ENCODE data around the gene BCL6. TPM values are rescaled to one million over a fixed set of nuclear protein-coding genes. Genes with fewer than 3 reads are reported as not detected.

The BCL6 gene
- total and polyA plus RNA-seq, 2 donors (not counting 1 experiment from before 2014, with no cell fraction given): 21.2 to 48.2 TPM

- no peak overlapping the region for H3K4me2 ChIP-seq (replicated peaks; ENCODE audit: low read depth, low read length, poor library complexity, severe bottlenecking)
- ChIA-PET POLR2A (interaction anchor here (0.7 kb wide), 1 partner anchor 68 kb away, joined by 3 read pairs; no protein-coding TSS in a partner anchor), CTCF (interaction anchor here (0.8 to 10.3 kb wide), 36 partner anchors 9 to 1363 kb away, joined by 3 to 479 read pairs (median 5); partner anchors contain the start of gene SST)
- no CpG with 5 or more reads among the region's 5 CpGs for WGBS (ENCODE audit: insufficient coverage)
- H3K9ac ChIP-seq (ENCODE audit: low read length): no peak overlapping the region
- peaks cover 0 to 21% (median 13%) of the 10 kb centered on the region in 4 experiments for H3K27me3 ChIP-seq (replicated peaks in 1 of 4; ENCODE audit: control extremely low read depth in 1 of 4, control insufficient read depth in 3 of 4, insufficient read depth in 4 of 4, low read length in 3 of 4)
- no peak overlapping the region for H3K4me3 ChIP-seq (ENCODE audit: control extremely low read depth in 1 of 5, extremely low read depth in 1 of 5, insufficient read depth in 1 of 5, low read depth in 2 of 5, low read length in 4 of 5)
- H3K4me1 ChIP-seq (ENCODE audit: control insufficient read depth in 2 of 2, insufficient read depth in 2 of 2, low read length in 2 of 2): no peaks in the 10 kb centered on the region
- Mint-ChIP-seq H3K9me3 (ENCODE audit: insufficient read depth) (no peaks in the 10 kb centered on the region), H3K27ac (no peak overlapping the region), H3K4me3 (no peak overlapping the region), H3K27me3 (peaks cover 53% of the 10 kb centered on the region), H3K4me1 (peaks cover 1% of the 10 kb centered on the region)
- intact Hi-C loops (cut with micrococcal nuclease): loop anchor here (1.0 kb wide), 2 partner anchors 36 to 62 kb away; no protein-coding TSS in a partner anchor
- ATAC-seq (ENCODE audit: low read depth): no peak
- H4K20me1 ChIP-seq (ENCODE audit: control insufficient read depth, insufficient read depth, low read length, poor library complexity, severe bottlenecking): no peaks in the 10 kb centered on the region
- H2AFZ ChIP-seq (ENCODE audit: insufficient read depth, low read depth, low read length, poor library complexity, severe bottlenecking): no peak overlapping the region
- H3K27ac ChIP-seq (ENCODE audit: low read length in 2 of 2): no peak overlapping the region
- no peaks in the 10 kb centered on the region for H3K36me3 ChIP-seq (replicated peaks in 1 of 2; ENCODE audit: control extremely low read depth in 1 of 2, control insufficient read depth in 1 of 2, extremely low read depth in 1 of 2, insufficient read depth in 2 of 2, low read length in 1 of 2)
- DNase-seq: peak; percentile 44
- TF ChIP-seq, protein P1, sequence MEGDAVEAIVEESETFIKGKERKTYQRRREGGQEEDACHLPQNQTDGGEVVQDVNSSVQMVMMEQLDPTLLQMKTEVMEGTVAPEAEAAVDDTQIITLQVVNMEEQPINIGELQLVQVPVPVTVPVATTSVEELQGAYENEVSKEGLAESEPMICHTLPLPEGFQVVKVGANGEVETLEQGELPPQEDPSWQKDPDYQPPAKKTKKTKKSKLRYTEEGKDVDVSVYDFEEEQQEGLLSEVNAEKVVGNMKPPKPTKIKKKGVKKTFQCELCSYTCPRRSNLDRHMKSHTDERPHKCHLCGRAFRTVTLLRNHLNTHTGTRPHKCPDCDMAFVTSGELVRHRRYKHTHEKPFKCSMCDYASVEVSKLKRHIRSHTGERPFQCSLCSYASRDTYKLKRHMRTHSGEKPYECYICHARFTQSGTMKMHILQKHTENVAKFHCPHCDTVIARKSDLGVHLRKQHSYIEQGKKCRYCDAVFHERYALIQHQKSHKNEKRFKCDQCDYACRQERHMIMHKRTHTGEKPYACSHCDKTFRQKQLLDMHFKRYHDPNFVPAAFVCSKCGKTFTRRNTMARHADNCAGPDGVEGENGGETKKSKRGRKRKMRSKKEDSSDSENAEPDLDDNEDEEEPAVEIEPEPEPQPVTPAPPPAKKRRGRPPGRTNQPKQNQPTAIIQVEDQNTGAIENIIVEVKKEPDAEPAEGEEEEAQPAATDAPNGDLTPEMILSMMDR (IDR thresholded peaks at IDR 0.05): no peak
- no peak for TF ChIP-seq EZH2 (IDR thresholded peaks at IDR 0.05; ENCODE audit: borderline replicate concordance, insufficient read depth, low read depth, low read length, poor library complexity, severe bottlenecking)
- H3K79me2 ChIP-seq (ENCODE audit: control insufficient read depth, insufficient read depth, low read length): no peaks in the 10 kb centered on the region
- no peaks in the 10 kb centered on the region for H3K9me3 ChIP-seq (ENCODE audit: control extremely low read depth in 1 of 3, control insufficient read depth in 2 of 3, insufficient read depth in 1 of 3, low read length in 2 of 3)
Measured at GRCh38 chr3:187678726-187679268, 66.5 kb downstream of the BCL6 start.

- 50% methylated on average over 1 of the region's 1 CpG for WGBS (ENCODE audit: insufficient coverage)
- Histone ChIP-seq H3K27me3 (replicated peaks in 1 of 4; ENCODE audit: control extremely low read depth in 1 of 4, control insufficient read depth in 3 of 4, insufficient read depth in 4 of 4, low read length in 3 of 4) (peaks cover 0 to 28% (median 16%) of the 10 kb centered on the region in 4 experiments), H3K4me1 (ENCODE audit: control insufficient read depth in 2 of 2, insufficient read depth in 2 of 2, low read length in 2 of 2) (no peaks in the 10 kb centered on the region), H3K4me2 (replicated peaks; ENCODE audit: low read depth, low read length, poor library complexity, severe bottlenecking) (no peak overlapping the region), H3K9ac (ENCODE audit: low read length) (no peak overlapping the region), H3K27ac (ENCODE audit: low read length in 2 of 2) (no peak overlapping the region), H3K4me3 (ENCODE audit: control extremely low read depth in 1 of 5, extremely low read depth in 1 of 5, insufficient read depth in 1 of 5, low read depth in 2 of 5, low read length in 4 of 5) (no peak overlapping the region), H3K36me3 (replicated peaks in 1 of 2; ENCODE audit: control extremely low read depth in 1 of 2, control insufficient read depth in 1 of 2, extremely low read depth in 1 of 2, insufficient read depth in 2 of 2, low read length in 1 of 2) (no peaks in the 10 kb centered on the region), H4K20me1 (ENCODE audit: control insufficient read depth, insufficient read depth, low read length, poor library complexity, severe bottlenecking) (no peaks in the 10 kb centered on the region), H3K9me3 (ENCODE audit: control extremely low read depth in 1 of 3, control insufficient read depth in 2 of 3, insufficient read depth in 1 of 3, low read length in 2 of 3) (no peaks in the 10 kb centered on the region), H3K79me2 (ENCODE audit: control insufficient read depth, insufficient read depth, low read length) (no peaks in the 10 kb centered on the region), H2AFZ (ENCODE audit: insufficient read depth, low read depth, low read length, poor library complexity, severe bottlenecking) (no peak overlapping the region)
- H3K4me1 Mint-ChIP-seq: peaks cover 1% of the 10 kb centered on the region
- POLR2A ChIA-PET: no interaction called here
- no peak overlapping the region for H3K4me3 Mint-ChIP-seq
- TF ChIP-seq, protein P1 (IDR thresholded peaks at IDR 0.05): no peak
- TF ChIP-seq EZH2 (IDR thresholded peaks at IDR 0.05; ENCODE audit: borderline replicate concordance, insufficient read depth, low read depth, low read length, poor library complexity, severe bottlenecking): no peak
- intact Hi-C loops (cut with micrococcal nuclease): no loop called here
- ATAC-seq (ENCODE audit: low read depth): no peak
- CTCF ChIA-PET: interaction anchor here (0.5 to 10.3 kb wide), 9 partner anchors 8 to 1277 kb away, joined by 3 to 479 read pairs (median 29); partner anchors contain the start of gene SST
- no peaks in the 10 kb centered on the region for H3K9me3 Mint-ChIP-seq (ENCODE audit: insufficient read depth)
- no peak overlapping the region for H3K27ac Mint-ChIP-seq
- H3K27me3 Mint-ChIP-seq: peaks cover 49% of the 10 kb centered on the region
- no peak for DNase-seq
Measured at GRCh38 chr3:187677604-187678003, 67.7 kb downstream of the BCL6 start.
